ENCODE results near the gene ABCA8. TPM values are rescaled to one million over a fixed set of nuclear protein-coding genes. Genes with fewer than 3 reads are reported as not detected.

The ABCA8 gene
- total and polyA plus RNA-seq, 2 donors (not counting 1 experiment from before 2014, with no cell fraction given) = 6.4 to 47.2 TPM

GRCh38 chr17:68820476-68820824 lies 134.7 kb downstream of the ABCA8 start:
- H3K27ac ChIP-seq (ENCODE audit: insufficient read depth, low read length) = no peak overlapping the region
- no peaks in the 10 kb centered on the region for H3K79me2 ChIP-seq (ENCODE audit: control insufficient read depth, insufficient read depth, low read length)
- no peak overlapping the region for H2AFZ ChIP-seq (ENCODE audit: low read length)
- H3K4me1 ChIP-seq (ENCODE audit: control insufficient read depth, extremely low read depth, insufficient read depth, low read length) = peaks cover 12% of the 10 kb centered on the region
- no peaks in the 10 kb centered on the region for H3K9me3 ChIP-seq (ENCODE audit: control insufficient read depth, insufficient read depth, low read depth, low read length)
- no peak overlapping the region for H3K4me3 ChIP-seq (replicated peaks in 1 of 4; ENCODE audit: control extremely low read depth in 1 of 4, insufficient read depth in 1 of 4, low read depth in 3 of 4, low read length in 4 of 4)
- TF ChIP-seq EZH2 (IDR thresholded peaks at IDR 0.05; ENCODE audit: low read length, missing control alignments) (no peak), CTCF (conservative IDR thresholded peaks at IDR 0.05 in 1 of 2, IDR thresholded peaks at IDR 0.05 in 1 of 2; ENCODE audit: low read depth in 1 of 2, low read length in 2 of 2) (no peak)
- H4K20me1 ChIP-seq (ENCODE audit: control insufficient read depth, extremely low read depth, insufficient read depth, low read length) = no peaks in the 10 kb centered on the region
- H3K27me3 ChIP-seq (ENCODE audit: control insufficient read depth, insufficient read depth, low read length) = no peaks in the 10 kb centered on the region
- no peak for DNase-seq (ENCODE audit: low read depth in 2 of 2)
- H3K4me2 ChIP-seq (ENCODE audit: extremely low read depth, insufficient read depth, low read length) = no peak overlapping the region
- H3K9ac ChIP-seq (ENCODE audit: insufficient read depth, low read length) = no peak overlapping the region
- no peaks in the 10 kb centered on the region for H3K36me3 ChIP-seq (ENCODE audit: control insufficient read depth, insufficient read depth, low read length)

DNA sequence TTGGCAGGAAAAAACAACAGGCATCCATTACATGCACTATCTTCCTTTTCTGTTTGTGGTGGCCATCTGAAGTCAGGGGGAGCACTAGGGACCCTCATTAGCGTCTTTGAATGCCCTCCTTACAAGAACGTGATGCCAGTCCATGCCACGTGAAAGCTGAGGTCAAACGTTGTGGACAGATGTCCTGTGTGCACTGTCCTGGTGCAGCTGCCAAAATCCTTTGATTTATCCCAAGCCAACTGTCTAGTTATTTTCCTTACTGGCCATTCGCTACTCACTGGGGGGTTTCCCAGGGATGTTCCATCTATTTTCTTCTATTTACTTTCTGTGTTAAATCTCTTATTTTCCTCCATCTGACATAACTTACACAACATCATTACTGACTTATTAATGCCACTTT lies 135.7 kb downstream of the ABCA8 start:
- H3K27me3 ChIP-seq (ENCODE audit: control insufficient read depth, insufficient read depth, low read length) = no peaks in the 10 kb centered on the region
- H4K20me1 ChIP-seq (ENCODE audit: control insufficient read depth, extremely low read depth, insufficient read depth, low read length) = no peaks in the 10 kb centered on the region
- no peaks in the 10 kb centered on the region for H3K79me2 ChIP-seq (ENCODE audit: control insufficient read depth, insufficient read depth, low read length)
- H2AFZ ChIP-seq (ENCODE audit: low read length) = no peak overlapping the region
- H3K4me3 ChIP-seq (replicated peaks in 1 of 4; ENCODE audit: control extremely low read depth in 1 of 4, insufficient read depth in 1 of 4, low read depth in 3 of 4, low read length in 4 of 4) = no peak overlapping the region
- no peak overlapping the region for H3K9ac ChIP-seq (ENCODE audit: insufficient read depth, low read length)
- DNase-seq (ENCODE audit: low read depth in 2 of 2) = no peak
- H3K4me1 ChIP-seq (ENCODE audit: control insufficient read depth, extremely low read depth, insufficient read depth, low read length) = peaks cover 12% of the 10 kb centered on the region
- no peaks in the 10 kb centered on the region for H3K36me3 ChIP-seq (ENCODE audit: control insufficient read depth, insufficient read depth, low read length)
- H3K9me3 ChIP-seq (ENCODE audit: control insufficient read depth, insufficient read depth, low read depth, low read length) = no peaks in the 10 kb centered on the region
- H3K27ac ChIP-seq (ENCODE audit: insufficient read depth, low read length) = no peak overlapping the region
- TF ChIP-seq EZH2 (IDR thresholded peaks at IDR 0.05; ENCODE audit: low read length, missing control alignments) (no peak), CTCF (conservative IDR thresholded peaks at IDR 0.05 in 1 of 2, IDR thresholded peaks at IDR 0.05 in 1 of 2; ENCODE audit: low read depth in 1 of 2, low read length in 2 of 2) (no peak)
- H3K4me2 ChIP-seq (ENCODE audit: extremely low read depth, insufficient read depth, low read length) = no peak overlapping the region

Other genes with a start within 250 kb of the ABCA8 start
- 3.1 and 14.1 TPM in 2 replicates for gene ABCA9, start 105.5 kb upstream of the ABCA8 start, total RNA-seq
- 1.6 and 1.8 TPM in 2 replicates for gene ABCA9, start 105.5 kb upstream of the ABCA8 start, polyA plus RNA-seq
- gene ABCA6, start 186.5 kb upstream of the ABCA8 start, total RNA-seq = 12.9 and 23.1 TPM in 2 replicates
- 4.2 and 4.3 TPM in 2 replicates for gene ABCA6, start 186.5 kb upstream of the ABCA8 start, polyA plus RNA-seq

All from fibroblast of lung (primary cell).